ENCODE results near the gene ACER3. TPM values are rescaled to one million over a fixed set of nuclear protein-coding genes. Genes with fewer than 3 reads are reported as not detected.

ACER3 gene
- total and polyA plus RNA-seq, 4 donors: 1.9 to 5.9 (median 4.2) TPM

DNA sequence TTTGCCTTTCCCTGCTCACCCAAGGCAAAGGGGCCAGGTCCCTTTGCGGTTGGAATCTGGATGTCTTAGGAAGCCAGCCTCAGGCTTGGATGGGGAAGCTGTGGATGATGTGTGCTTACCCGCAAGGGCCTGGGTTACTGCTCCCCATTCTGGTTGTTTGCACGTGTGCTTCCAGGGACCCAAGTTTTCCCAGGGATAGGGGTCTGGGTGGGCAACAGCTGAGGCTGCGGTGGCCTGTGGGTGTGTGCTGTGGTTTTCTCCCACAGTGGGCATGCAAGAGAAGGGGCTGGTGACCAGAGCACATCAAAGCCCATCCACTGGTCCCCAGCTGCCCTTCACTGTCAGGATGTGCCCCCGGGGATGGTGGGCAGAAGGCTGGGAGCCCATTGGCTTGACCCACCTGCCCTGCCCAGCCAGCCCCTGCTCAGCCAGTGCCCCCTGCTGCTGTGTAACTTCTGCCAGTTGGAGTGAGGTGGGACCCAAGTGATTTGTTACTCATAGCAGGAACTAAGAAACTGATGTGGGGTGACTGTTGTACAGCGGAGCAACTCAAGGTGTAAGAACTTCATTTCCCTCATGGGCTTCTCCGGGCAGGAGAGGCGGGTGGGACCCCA is 209.4 kb downstream of the ACER3 start:
- DNase-seq (ENCODE audit: low spot score): no peak
- Histone ChIP-seq H3K9ac (ENCODE audit: low read depth in 1 of 2, low read length in 2 of 2) (no peak overlapping the region), H3K4me3 (ENCODE audit: low read depth in 1 of 3, low read length in 3 of 3) (no peak overlapping the region)

DNA sequence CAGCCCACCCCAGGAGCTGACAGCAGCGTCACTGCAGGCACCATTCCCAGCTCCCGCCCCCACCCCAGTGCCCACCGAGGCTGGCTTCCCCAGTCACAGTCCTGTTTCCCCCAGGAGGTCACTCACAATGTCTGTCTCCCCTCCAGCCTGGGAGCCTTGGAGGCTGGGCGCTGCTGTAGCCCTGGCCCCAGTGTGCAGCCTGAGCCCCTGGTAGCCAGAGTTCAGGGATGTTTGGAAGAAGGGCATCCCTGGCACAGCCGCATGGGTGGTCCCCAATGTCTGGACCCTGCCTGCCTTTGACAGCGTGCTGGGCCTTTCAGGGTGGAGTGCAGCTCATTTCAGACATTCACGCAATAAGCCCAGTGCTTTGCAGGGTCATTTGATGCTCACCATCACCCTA is 210.4 kb downstream of the ACER3 start:
- no peak for TF ChIP-seq HNF4G (IDR thresholded peaks at IDR 0.05)
- TF ChIP-seq, protein P1, sequence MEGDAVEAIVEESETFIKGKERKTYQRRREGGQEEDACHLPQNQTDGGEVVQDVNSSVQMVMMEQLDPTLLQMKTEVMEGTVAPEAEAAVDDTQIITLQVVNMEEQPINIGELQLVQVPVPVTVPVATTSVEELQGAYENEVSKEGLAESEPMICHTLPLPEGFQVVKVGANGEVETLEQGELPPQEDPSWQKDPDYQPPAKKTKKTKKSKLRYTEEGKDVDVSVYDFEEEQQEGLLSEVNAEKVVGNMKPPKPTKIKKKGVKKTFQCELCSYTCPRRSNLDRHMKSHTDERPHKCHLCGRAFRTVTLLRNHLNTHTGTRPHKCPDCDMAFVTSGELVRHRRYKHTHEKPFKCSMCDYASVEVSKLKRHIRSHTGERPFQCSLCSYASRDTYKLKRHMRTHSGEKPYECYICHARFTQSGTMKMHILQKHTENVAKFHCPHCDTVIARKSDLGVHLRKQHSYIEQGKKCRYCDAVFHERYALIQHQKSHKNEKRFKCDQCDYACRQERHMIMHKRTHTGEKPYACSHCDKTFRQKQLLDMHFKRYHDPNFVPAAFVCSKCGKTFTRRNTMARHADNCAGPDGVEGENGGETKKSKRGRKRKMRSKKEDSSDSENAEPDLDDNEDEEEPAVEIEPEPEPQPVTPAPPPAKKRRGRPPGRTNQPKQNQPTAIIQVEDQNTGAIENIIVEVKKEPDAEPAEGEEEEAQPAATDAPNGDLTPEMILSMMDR (IDR thresholded peaks at IDR 0.05; ENCODE audit: low read depth, low read length, missing input control): no peak
- no peak for TF ChIP-seq JUND (IDR thresholded peaks at IDR 0.05)
- no peak for TF ChIP-seq SP1 (IDR thresholded peaks at IDR 0.05)
- Histone ChIP-seq H3K27me3 (ENCODE audit: control insufficient read depth in 4 of 4, insufficient read depth in 4 of 4, low read length in 3 of 4) (no peaks in the 10 kb centered on the region), H3K9ac (ENCODE audit: low read depth in 1 of 2, low read length in 2 of 2) (no peak overlapping the region), H3K4me3 (ENCODE audit: low read depth in 1 of 3, low read length in 3 of 3) (no peak overlapping the region), H3K9me3 (ENCODE audit: control insufficient read depth in 4 of 4, low read length in 3 of 4) (no peaks in the 10 kb centered on the region), H3K36me3 (ENCODE audit: control insufficient read depth in 4 of 4, insufficient read depth in 3 of 4, low read depth in 1 of 4, low read length in 3 of 4) (no peaks in the 10 kb centered on the region), H3K27ac (ENCODE audit: low read depth in 1 of 2, low read length in 2 of 2) (no peak overlapping the region), H3K4me1 (ENCODE audit: control insufficient read depth in 4 of 4, insufficient read depth in 4 of 4, low read length in 3 of 4) (peaks cover 7 to 73% (median 46%) of the 10 kb centered on the region in 4 donors)
- no peak for DNase-seq (ENCODE audit: low spot score)
- WGBS: 82% methylated on average over 7 of the region's 7 CpGs

More for the DNA sequence above, 209.4 kb downstream of the ACER3 start:
- H3K36me3 ChIP-seq (ENCODE audit: control insufficient read depth in 4 of 4, insufficient read depth in 3 of 4, low read depth in 1 of 4, low read length in 3 of 4): no peaks in the 10 kb centered on the region
- no peaks in the 10 kb centered on the region for H3K9me3 ChIP-seq (ENCODE audit: control insufficient read depth in 4 of 4, low read length in 3 of 4)
- TF ChIP-seq RAD21 (IDR thresholded peaks at IDR 0.05): no peak
- TF ChIP-seq SP1 (IDR thresholded peaks at IDR 0.05): no peak
- TF ChIP-seq, protein P1 (IDR thresholded peaks at IDR 0.05; ENCODE audit: low read depth, low read length, missing input control): no peak
- TF ChIP-seq, protein P2, sequence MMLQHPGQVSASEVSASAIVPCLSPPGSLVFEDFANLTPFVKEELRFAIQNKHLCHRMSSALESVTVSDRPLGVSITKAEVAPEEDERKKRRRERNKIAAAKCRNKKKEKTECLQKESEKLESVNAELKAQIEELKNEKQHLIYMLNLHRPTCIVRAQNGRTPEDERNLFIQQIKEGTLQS (IDR thresholded peaks at IDR 0.05): no peak
- TF ChIP-seq NR2F2 (IDR thresholded peaks at IDR 0.05): no peak
- TF ChIP-seq HNF4G (IDR thresholded peaks at IDR 0.05): no peak
- TF ChIP-seq RXRA (IDR thresholded peaks at IDR 0.05): no peak
- TF ChIP-seq GABPA (IDR thresholded peaks at IDR 0.05 in 1 of 2, conservative IDR thresholded peaks at IDR 0.05 in 1 of 2): no peak
- TF ChIP-seq, protein P3, sequence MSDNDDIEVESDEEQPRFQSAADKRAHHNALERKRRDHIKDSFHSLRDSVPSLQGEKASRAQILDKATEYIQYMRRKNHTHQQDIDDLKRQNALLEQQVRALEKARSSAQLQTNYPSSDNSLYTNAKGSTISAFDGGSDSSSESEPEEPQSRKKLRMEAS (IDR thresholded peaks at IDR 0.05): no peak
- TF ChIP-seq FOXA2 (IDR thresholded peaks at IDR 0.05): no peak
- no peak overlapping the region for H3K27ac ChIP-seq (ENCODE audit: low read depth in 1 of 2, low read length in 2 of 2)
- H3K4me1 ChIP-seq (ENCODE audit: control insufficient read depth in 4 of 4, insufficient read depth in 4 of 4, low read length in 3 of 4): peaks cover 9 to 78% (median 55%) of the 10 kb centered on the region in 4 donors
- WGBS: 94% methylated on average over 8 of the region's 8 CpGs
- no peaks in the 10 kb centered on the region for H3K27me3 ChIP-seq (ENCODE audit: control insufficient read depth in 4 of 4, insufficient read depth in 4 of 4, low read length in 3 of 4)

Data from liver (tissue), 9 donors.